Measurements from ENCODE around the gene ARID3A.

- TF ChIP-seq, protein P1, sequence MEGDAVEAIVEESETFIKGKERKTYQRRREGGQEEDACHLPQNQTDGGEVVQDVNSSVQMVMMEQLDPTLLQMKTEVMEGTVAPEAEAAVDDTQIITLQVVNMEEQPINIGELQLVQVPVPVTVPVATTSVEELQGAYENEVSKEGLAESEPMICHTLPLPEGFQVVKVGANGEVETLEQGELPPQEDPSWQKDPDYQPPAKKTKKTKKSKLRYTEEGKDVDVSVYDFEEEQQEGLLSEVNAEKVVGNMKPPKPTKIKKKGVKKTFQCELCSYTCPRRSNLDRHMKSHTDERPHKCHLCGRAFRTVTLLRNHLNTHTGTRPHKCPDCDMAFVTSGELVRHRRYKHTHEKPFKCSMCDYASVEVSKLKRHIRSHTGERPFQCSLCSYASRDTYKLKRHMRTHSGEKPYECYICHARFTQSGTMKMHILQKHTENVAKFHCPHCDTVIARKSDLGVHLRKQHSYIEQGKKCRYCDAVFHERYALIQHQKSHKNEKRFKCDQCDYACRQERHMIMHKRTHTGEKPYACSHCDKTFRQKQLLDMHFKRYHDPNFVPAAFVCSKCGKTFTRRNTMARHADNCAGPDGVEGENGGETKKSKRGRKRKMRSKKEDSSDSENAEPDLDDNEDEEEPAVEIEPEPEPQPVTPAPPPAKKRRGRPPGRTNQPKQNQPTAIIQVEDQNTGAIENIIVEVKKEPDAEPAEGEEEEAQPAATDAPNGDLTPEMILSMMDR (conservative IDR thresholded peaks at IDR 0.05; ENCODE audit: low read length) = no peak
- TF ChIP-seq EZH2phosphoT487 (IDR thresholded peaks at IDR 0.05; ENCODE audit: borderline replicate concordance) = no peak
Measured at GRCh38 chr19:896999-897398, 28.8 kb upstream of the ARID3A start.

Data from Loucy (cell line).